PC-9 (cell line): ENCODE measurements around the gene RILP.

Experiments
- EZH2 ChIP-seq: fragments of 200-600 bp; sonication (generic); IDR thresholded peaks from 2 replicates; pipeline ENCODE4 v1.8.0; 2017; ENCODE audit warnings: antibody characterized with exemption, low read depth
- TF ChIP-seq, protein P1 (sequence below): fragments of 200-600 bp; sonication (generic); conservative IDR thresholded peaks from 2 replicates; pipeline ENCODE4 v1.6.1; 2017; ENCODE audit warnings: mixed run types, antibody characterized with exemption, mild to moderate bottlenecking, moderate library complexity

DNA sequence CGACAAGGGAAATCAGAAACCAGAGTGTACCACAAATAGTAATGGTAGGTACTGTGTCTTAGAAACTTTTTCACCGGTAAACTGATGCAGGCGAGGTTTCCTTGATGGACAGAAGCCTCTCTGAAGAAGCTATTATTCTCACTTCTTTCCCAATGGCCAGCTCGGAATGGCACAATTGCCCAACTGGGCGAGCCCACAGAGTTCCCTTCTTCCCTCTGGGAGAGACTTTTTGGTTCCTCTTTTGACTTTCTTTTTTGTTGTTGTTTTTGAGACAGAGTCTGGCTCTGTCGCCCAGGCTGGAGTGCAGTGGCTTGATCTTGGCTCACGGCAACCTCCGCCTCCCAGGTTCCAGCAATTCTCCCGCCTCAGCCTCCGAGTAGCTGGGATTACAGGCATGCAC lies 38.0 kb downstream of the RILP start:
- TF ChIP-seq, protein P1, sequence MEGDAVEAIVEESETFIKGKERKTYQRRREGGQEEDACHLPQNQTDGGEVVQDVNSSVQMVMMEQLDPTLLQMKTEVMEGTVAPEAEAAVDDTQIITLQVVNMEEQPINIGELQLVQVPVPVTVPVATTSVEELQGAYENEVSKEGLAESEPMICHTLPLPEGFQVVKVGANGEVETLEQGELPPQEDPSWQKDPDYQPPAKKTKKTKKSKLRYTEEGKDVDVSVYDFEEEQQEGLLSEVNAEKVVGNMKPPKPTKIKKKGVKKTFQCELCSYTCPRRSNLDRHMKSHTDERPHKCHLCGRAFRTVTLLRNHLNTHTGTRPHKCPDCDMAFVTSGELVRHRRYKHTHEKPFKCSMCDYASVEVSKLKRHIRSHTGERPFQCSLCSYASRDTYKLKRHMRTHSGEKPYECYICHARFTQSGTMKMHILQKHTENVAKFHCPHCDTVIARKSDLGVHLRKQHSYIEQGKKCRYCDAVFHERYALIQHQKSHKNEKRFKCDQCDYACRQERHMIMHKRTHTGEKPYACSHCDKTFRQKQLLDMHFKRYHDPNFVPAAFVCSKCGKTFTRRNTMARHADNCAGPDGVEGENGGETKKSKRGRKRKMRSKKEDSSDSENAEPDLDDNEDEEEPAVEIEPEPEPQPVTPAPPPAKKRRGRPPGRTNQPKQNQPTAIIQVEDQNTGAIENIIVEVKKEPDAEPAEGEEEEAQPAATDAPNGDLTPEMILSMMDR: no peak
- no peak for TF ChIP-seq EZH2
